ENCODE measurements around the gene FAM171A1. TPM values are rescaled to one million over a fixed set of nuclear protein-coding genes. Genes with fewer than 3 reads are reported as not detected.

The FAM171A1 gene
- total RNA-seq, 2 donors from 2014 or later = 16.3 to 24.2 TPM

- Histone ChIP-seq H3K4me3 (no peak overlapping the region), H3K36me3 (no peaks in the 10 kb centered on the region), H3K27me3 (replicated peaks; ENCODE audit: insufficient read depth) (no peaks in the 10 kb centered on the region), H3K27ac (no peak overlapping the region), H3K4me1 (replicated peaks) (no peaks in the 10 kb centered on the region), H3K9me3 (no peaks in the 10 kb centered on the region)
- 73% methylated on average over 12 of the region's 12 CpGs for WGBS
- TF ChIP-seq CTCF (IDR thresholded peaks at IDR 0.05) (no peak), POLR2A (IDR thresholded peaks at IDR 0.05) (no peak), POLR2AphosphoS5 (IDR thresholded peaks at IDR 0.05) (no peak)
- DNase-seq (ENCODE audit: low spot score) = no peak
- intact Hi-C loops (cut with DNase I) = no loop called here
Observed at GRCh38 chr10:15351099-15351820, 19.8 kb downstream of the FAM171A1 start.

DNA sequence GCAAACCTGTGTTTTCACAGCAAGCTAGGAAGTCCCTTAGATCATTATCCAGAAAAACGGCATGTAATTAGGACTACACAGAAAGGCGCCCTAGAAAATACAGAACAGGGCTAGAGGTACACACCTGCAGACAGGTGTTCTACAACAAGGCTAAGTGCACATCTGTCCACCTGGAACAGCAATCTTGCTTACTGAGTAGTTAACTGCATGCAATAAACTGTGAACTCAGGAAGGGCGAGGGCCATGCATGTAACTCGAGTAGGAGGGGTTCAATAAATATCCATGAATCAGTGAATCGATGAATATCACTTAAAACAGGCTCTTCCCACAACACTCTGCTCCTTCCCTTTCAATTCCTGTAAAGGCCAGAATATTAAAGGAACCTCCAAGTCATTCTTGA is 22.0 kb downstream of the FAM171A1 start:
- H3K27me3 ChIP-seq (replicated peaks; ENCODE audit: insufficient read depth) = no peaks in the 10 kb centered on the region
- H3K36me3 ChIP-seq = no peaks in the 10 kb centered on the region
- TF ChIP-seq POLR2A (IDR thresholded peaks at IDR 0.05) (no peak), POLR2AphosphoS5 (IDR thresholded peaks at IDR 0.05) (no peak), CTCF (IDR thresholded peaks at IDR 0.05) (no peak)
- intact Hi-C loops (cut with DNase I) = no loop called here
- 21% methylated on average over 5 of the region's 5 CpGs for WGBS
- peak overlapping the region; percentile 9 to 20 for H3K4me3 ChIP-seq
- H3K9me3 ChIP-seq = no peaks in the 10 kb centered on the region
- no peaks in the 10 kb centered on the region for H3K4me1 ChIP-seq (replicated peaks)
- H3K27ac ChIP-seq = peak overlapping the region in 1 of 2 donors; percentile 11
- no peak for DNase-seq (ENCODE audit: low spot score)

GRCh38 chr10:15348579-15348978 is 22.5 kb downstream of the FAM171A1 start:
- intact Hi-C loops (cut with DNase I) = no loop called here
- Histone ChIP-seq H3K4me3 (peak overlapping the region; percentile 9 to 20), H3K27me3 (replicated peaks; ENCODE audit: insufficient read depth) (no peaks in the 10 kb centered on the region), H3K4me1 (replicated peaks) (no peaks in the 10 kb centered on the region), H3K36me3 (no peaks in the 10 kb centered on the region), H3K9me3 (no peaks in the 10 kb centered on the region), H3K27ac (peak overlapping the region; percentile 4 to 11)
- peak; percentile 10 for TF ChIP-seq POLR2AphosphoS5 (IDR thresholded peaks at IDR 0.05)
- TF ChIP-seq CTCF (IDR thresholded peaks at IDR 0.05) = no peak
- no peak for TF ChIP-seq POLR2A (IDR thresholded peaks at IDR 0.05)
- no peak for DNase-seq (ENCODE audit: low spot score)
- 10% methylated on average over 8 of the region's 8 CpGs for WGBS

GRCh38 chr10:15347150-15347549 is 23.9 kb downstream of the FAM171A1 start:
- DNase-seq (ENCODE audit: low spot score) = no peak
- Histone ChIP-seq H3K27me3 (replicated peaks; ENCODE audit: insufficient read depth) (no peaks in the 10 kb centered on the region), H3K36me3 (no peaks in the 10 kb centered on the region), H3K4me3 (no peak overlapping the region), H3K27ac (no peak overlapping the region), H3K4me1 (replicated peaks) (no peaks in the 10 kb centered on the region), H3K9me3 (no peaks in the 10 kb centered on the region)
- intact Hi-C loops (cut with DNase I) = no loop called here
- TF ChIP-seq CTCF (IDR thresholded peaks at IDR 0.05) (no peak), POLR2A (IDR thresholded peaks at IDR 0.05) (no peak), POLR2AphosphoS5 (IDR thresholded peaks at IDR 0.05) (no peak)
- 35% methylated on average over 6 of the region's 6 CpGs for WGBS

Data from prostate gland (tissue), 2 donors.